ENCODE data around the gene PTRHD1. TPM values are rescaled to one million over a fixed set of nuclear protein-coding genes. Genes with fewer than 3 reads are reported as not detected.

Gene PTRHD1
- total RNA-seq, 4 donors from 2014 or later, result 22.6 to 41.8 (median 25.8) TPM

GRCh38 chr2:24763843-24764242 lies 29.3 kb downstream of the PTRHD1 start:
- Histone ChIP-seq H3K27me3 (no peaks in the 10 kb centered on the region), H3K4me1 (peaks cover 0 to 6% (median 0%) of the 10 kb centered on the region in 3 donors), H3K4me3 (no peak overlapping the region), H3K9me3 (no peaks in the 10 kb centered on the region), H3K36me3 (peaks cover 0 to 92% (median 10%) of the 10 kb centered on the region in 3 donors), H3K27ac (no peak overlapping the region)
- TF ChIP-seq, protein P1, sequence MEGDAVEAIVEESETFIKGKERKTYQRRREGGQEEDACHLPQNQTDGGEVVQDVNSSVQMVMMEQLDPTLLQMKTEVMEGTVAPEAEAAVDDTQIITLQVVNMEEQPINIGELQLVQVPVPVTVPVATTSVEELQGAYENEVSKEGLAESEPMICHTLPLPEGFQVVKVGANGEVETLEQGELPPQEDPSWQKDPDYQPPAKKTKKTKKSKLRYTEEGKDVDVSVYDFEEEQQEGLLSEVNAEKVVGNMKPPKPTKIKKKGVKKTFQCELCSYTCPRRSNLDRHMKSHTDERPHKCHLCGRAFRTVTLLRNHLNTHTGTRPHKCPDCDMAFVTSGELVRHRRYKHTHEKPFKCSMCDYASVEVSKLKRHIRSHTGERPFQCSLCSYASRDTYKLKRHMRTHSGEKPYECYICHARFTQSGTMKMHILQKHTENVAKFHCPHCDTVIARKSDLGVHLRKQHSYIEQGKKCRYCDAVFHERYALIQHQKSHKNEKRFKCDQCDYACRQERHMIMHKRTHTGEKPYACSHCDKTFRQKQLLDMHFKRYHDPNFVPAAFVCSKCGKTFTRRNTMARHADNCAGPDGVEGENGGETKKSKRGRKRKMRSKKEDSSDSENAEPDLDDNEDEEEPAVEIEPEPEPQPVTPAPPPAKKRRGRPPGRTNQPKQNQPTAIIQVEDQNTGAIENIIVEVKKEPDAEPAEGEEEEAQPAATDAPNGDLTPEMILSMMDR (IDR thresholded peaks at IDR 0.05), result no peak
- no peak for TF ChIP-seq POLR2A (IDR thresholded peaks at IDR 0.05)
- intact Hi-C loops (cut with DNase I), result no loop called here
- WGBS, 2 donors, result 100% methylated on average over 2 to 4 of the region's 4 CpGs
- DNase-seq, result no peak

GRCh38 chr2:24762518-24762917 lies 30.7 kb downstream of the PTRHD1 start:
- Histone ChIP-seq H3K36me3 (peaks cover 0 to 94% (median 20%) of the 10 kb centered on the region in 3 donors), H3K27ac (no peak overlapping the region), H3K9me3 (no peaks in the 10 kb centered on the region), H3K4me3 (no peak overlapping the region), H3K27me3 (no peaks in the 10 kb centered on the region), H3K4me1 (no peaks in the 10 kb centered on the region)
- TF ChIP-seq, protein P1 (IDR thresholded peaks at IDR 0.05), result no peak
- TF ChIP-seq POLR2A (IDR thresholded peaks at IDR 0.05), result no peak
- intact Hi-C loops (cut with DNase I), result no loop called here
- 72 to 91% methylated on average over 2 of the region's 2 CpGs for WGBS, 2 donors
- DNase-seq, result no peak

- DNase-seq, result no peak
- Histone ChIP-seq H3K27me3 (no peaks in the 10 kb centered on the region), H3K4me1 (no peaks in the 10 kb centered on the region), H3K4me3 (no peak overlapping the region), H3K9me3 (no peaks in the 10 kb centered on the region), H3K36me3 (peaks cover 0 to 99% (median 20%) of the 10 kb centered on the region in 3 donors), H3K27ac (no peak overlapping the region)
- 88 to 92% methylated on average over 4 to 5 of the region's 5 CpGs for WGBS, 2 donors
- TF ChIP-seq POLR2A (IDR thresholded peaks at IDR 0.05), result no peak
- TF ChIP-seq, protein P1 (IDR thresholded peaks at IDR 0.05), result no peak
- intact Hi-C loops (cut with DNase I), result no loop called here
Observed at GRCh38 chr2:24761866-24762265, 31.3 kb downstream of the PTRHD1 start.

GRCh38 chr2:24756789-24757188 lies 36.4 kb downstream of the PTRHD1 start:
- Histone ChIP-seq H3K36me3 (peaks cover 4 to 100% (median 13%) of the 10 kb centered on the region in 3 donors), H3K4me1 (no peaks in the 10 kb centered on the region), H3K9me3 (no peaks in the 10 kb centered on the region), H3K27me3 (no peaks in the 10 kb centered on the region), H3K4me3 (no peak overlapping the region), H3K27ac (no peak overlapping the region)
- WGBS, 2 donors, result 100% methylated on average over 1 of the region's 1 CpG
- TF ChIP-seq, protein P1 (IDR thresholded peaks at IDR 0.05), result no peak
- TF ChIP-seq POLR2A (IDR thresholded peaks at IDR 0.05), result no peak
- intact Hi-C loops (cut with DNase I), result no loop called here
- DNase-seq, result no peak

GRCh38 chr2:24754985-24755705 lies 38.0 kb downstream of the PTRHD1 start:
- DNase-seq, result no peak
- TF ChIP-seq, protein P1 (IDR thresholded peaks at IDR 0.05), result no peak
- TF ChIP-seq POLR2A (IDR thresholded peaks at IDR 0.05), result no peak
- H3K4me3 ChIP-seq, result no peak overlapping the region
- no peaks in the 10 kb centered on the region for H3K27me3 ChIP-seq
- H3K36me3 ChIP-seq, result peaks cover 4 to 91% (median 13%) of the 10 kb centered on the region in 3 donors
- H3K27ac ChIP-seq, result no peak overlapping the region
- intact Hi-C loops (cut with DNase I), result no loop called here
- no peaks in the 10 kb centered on the region for H3K9me3 ChIP-seq
- H3K4me1 ChIP-seq, result no peaks in the 10 kb centered on the region
- WGBS, 2 donors, result 76 to 86% methylated on average over 3 of the region's 3 CpGs

Measured in esophagus squamous epithelium (tissue), 5 donors.